OCI-M2 (cell line): Measurements from ENCODE around the gene MIER2.
"Not testable (repeated sequence)": the region's sequence is repeated elsewhere in the genome, so short reads cannot be mapped to it uniquely, and the experiment has no call there.

Source experiments
- DNase-seq: peaks from one replicate; lab custom pipeline; 2025; ENCODE audit not compliant: unreplicated experiment; lab: John Stamatoyannopoulos, UW

The MIER2 gene

GRCh38 chr19:291006-291521, 53.5 kb downstream of the MIER2 start, which contains the start of gene PLPP2:
Gene PLPP2 (minus strand): TSS chr19:291403. CDS start chr19:291336, 67 bp downstream.
- no peak for DNase-seq

GRCh38 chr19:290372-291005, 54.1 kb downstream of the MIER2 start:
- DNase-seq, result no peak

GRCh38 chr19:289651-290371, 54.8 kb downstream of the MIER2 start:
- no peak for DNase-seq

GRCh38 chr19:288911-289310, 55.7 kb downstream of the MIER2 start:
- no peak for DNase-seq

- DNase-seq, result no peak
Observed at GRCh38 chr19:287381-287871, 57.2 kb downstream of the MIER2 start.

- DNase-seq, result no peak
Observed at GRCh38 chr19:283395-283794, 61.2 kb downstream of the MIER2 start.

GRCh38 chr19:282501-282900, 62.1 kb downstream of the MIER2 start:
- no peak for DNase-seq

- no peak for DNase-seq
Observed at GRCh38 chr19:281992-282391, 62.6 kb downstream of the MIER2 start.

GRCh38 chr19:281156-281853, 63.3 kb downstream of the MIER2 start:
- no peak for DNase-seq

- DNase-seq, result no peak
Observed at GRCh38 chr19:280541-281009, 64.0 kb downstream of the MIER2 start.

GRCh38 chr19:279656-280055, 64.9 kb downstream of the MIER2 start:
- no peak for DNase-seq

GRCh38 chr19:279231-279630, 65.4 kb downstream of the MIER2 start:
- no peak for DNase-seq

- no peak for DNase-seq
Observed at GRCh38 chr19:277581-278165, 66.9 kb downstream of the MIER2 start.

- DNase-seq, result no peak
Observed at GRCh38 chr19:277131-277530, 67.5 kb downstream of the MIER2 start.

GRCh38 chr19:275958-276646, 68.5 kb downstream of the MIER2 start:
- no peak for DNase-seq

- DNase-seq, result no peak
Observed at GRCh38 chr19:275000-275399, 69.6 kb downstream of the MIER2 start.

- DNase-seq, result no peak
Observed at GRCh38 chr19:273393-273792, 71.2 kb downstream of the MIER2 start.

GRCh38 chr19:271856-272255, 72.7 kb downstream of the MIER2 start:
- no peak for DNase-seq

GRCh38 chr19:270766-271318, 73.8 kb downstream of the MIER2 start:
- not testable (repeated sequence) for DNase-seq

GRCh38 chr19:269241-269640, 75.4 kb downstream of the MIER2 start:
- DNase-seq, result no peak
